Muscle of back (tissue), 13 donors: ENCODE measurements around the gene TMPRSS4. TPM values are rescaled to one million over a fixed set of nuclear protein-coding genes. Genes with fewer than 3 reads are reported as not detected.

Experiments
- DNase-seq, 3 donors: peaks; one replicate each; pipeline versions ENCODE4 v3.0.0 to v3.0.0-alpha.2; 2013
- long read RNA-seq, 9 donors: transcript quantifications; one replicate each; lab custom pipeline, GENCODE V29; 2026
- polyA plus RNA-seq, 10 donors: library from polyadenylated mRNA; unstranded; fragments of 120-200 nt; gene quantifications; one replicate each; pipeline ENCODE4 v1.2.1, GENCODE V29; 2013; ENCODE audit not compliant: insufficient read length in 10 of 10

The TMPRSS4 gene, protein sequence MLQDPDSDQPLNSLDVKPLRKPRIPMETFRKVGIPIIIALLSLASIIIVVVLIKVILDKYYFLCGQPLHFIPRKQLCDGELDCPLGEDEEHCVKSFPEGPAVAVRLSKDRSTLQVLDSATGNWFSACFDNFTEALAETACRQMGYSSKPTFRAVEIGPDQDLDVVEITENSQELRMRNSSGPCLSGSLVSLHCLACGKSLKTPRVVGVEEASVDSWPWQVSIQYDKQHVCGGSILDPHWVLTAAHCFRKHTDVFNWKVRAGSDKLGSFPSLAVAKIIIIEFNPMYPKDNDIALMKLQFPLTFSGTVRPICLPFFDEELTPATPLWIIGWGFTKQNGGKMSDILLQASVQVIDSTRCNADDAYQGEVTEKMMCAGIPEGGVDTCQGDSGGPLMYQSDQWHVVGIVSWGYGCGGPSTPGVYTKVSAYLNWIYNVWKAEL
- 1 to 10 TPM in 1 of 10 donors, under 1 TPM in 9; 0.04 to 1.3 (median 0.14) TPM for polyA plus RNA-seq
- long read RNA-seq, donor 1: 0 reads
- long read RNA-seq, donor 2: 0 reads
- long read RNA-seq, donor 3: 0 reads
- long read RNA-seq, donor 4: 0 reads
- long read RNA-seq, donor 5: 0 reads
- long read RNA-seq, donor 6: 0 reads
- long read RNA-seq, donor 7: 0 reads
- long read RNA-seq, donor 8: 0 reads
- long read RNA-seq, donor 9: 0 reads

- no peak for DNase-seq
Observed at GRCh38 chr11:118076754-118077281, at the start of gene TMPRSS4. TSS of gene TMPRSS4 (plus strand) at chr11:118077078. CDS start at chr11:118077303, 225 bp downstream.

DNA sequence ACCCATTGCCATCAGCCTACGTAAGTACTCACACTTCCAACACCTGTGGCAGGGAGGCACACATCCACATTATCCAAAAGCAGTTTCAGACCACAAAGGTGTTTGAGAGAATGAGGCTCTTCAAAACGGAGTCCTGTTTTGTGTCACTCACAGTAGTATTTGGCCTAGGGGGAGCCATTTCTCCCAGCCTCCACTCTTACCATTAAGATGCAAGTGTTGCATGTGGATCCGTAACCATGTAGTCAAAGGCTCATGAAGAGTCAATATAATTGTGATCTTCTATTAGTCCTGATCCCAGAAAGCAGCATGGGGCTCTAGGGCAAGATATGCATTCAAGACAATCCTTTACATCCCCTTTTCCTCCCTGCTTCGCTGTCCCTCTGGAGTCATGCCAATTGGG lies 49.2 kb upstream of the TMPRSS4 start:
- DNase-seq: no peak

GRCh38 chr11:118028626-118029025 lies 48.3 kb upstream of the TMPRSS4 start:
- no peak for DNase-seq

DNA sequence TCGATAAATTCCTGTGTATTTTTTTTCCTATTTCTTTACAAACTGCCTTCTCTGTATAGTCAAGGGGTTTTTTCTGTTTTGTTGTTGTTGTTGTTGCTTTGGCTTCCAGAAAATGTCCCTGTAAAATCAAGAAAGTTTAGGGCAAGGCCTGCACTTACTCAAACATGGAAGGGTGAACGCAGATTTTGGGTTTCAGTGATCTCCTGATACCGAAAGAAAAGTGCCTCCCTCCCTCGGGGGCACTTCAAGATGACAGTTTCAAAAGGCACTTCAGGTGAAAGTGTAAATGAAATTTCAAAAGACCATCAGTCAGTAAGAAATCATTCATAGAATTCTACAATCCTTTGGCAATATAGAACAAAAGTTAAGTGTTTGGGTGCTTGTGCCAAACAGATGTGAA lies 43.4 kb upstream of the TMPRSS4 start:
- no peak for DNase-seq

DNA sequence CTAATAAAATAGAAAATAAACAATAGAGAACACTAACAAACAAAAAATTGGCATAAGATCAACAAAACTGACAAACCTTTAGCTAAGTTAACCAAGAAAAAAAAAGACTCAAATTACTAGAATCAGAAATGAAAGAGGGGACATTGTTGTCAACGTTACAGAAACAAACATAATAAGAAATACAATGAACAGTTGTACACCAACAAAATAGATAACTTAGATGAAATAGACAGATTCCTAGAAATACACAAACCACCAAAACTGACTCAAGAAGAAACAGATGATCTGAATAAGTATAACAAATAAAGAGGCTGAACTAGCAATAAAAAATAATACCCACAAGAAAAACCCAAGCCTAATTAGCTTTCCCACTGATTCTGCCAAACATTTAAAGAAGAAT lies 34.7 kb upstream of the TMPRSS4 start:
- DNase-seq: no peak

GRCh38 chr11:118042796-118043195 lies 34.1 kb upstream of the TMPRSS4 start:
- peak in 1 of 3 donors; percentile 29 for DNase-seq

GRCh38 chr11:118045191-118045590 lies 31.7 kb upstream of the TMPRSS4 start:
- DNase-seq: no peak

DNA sequence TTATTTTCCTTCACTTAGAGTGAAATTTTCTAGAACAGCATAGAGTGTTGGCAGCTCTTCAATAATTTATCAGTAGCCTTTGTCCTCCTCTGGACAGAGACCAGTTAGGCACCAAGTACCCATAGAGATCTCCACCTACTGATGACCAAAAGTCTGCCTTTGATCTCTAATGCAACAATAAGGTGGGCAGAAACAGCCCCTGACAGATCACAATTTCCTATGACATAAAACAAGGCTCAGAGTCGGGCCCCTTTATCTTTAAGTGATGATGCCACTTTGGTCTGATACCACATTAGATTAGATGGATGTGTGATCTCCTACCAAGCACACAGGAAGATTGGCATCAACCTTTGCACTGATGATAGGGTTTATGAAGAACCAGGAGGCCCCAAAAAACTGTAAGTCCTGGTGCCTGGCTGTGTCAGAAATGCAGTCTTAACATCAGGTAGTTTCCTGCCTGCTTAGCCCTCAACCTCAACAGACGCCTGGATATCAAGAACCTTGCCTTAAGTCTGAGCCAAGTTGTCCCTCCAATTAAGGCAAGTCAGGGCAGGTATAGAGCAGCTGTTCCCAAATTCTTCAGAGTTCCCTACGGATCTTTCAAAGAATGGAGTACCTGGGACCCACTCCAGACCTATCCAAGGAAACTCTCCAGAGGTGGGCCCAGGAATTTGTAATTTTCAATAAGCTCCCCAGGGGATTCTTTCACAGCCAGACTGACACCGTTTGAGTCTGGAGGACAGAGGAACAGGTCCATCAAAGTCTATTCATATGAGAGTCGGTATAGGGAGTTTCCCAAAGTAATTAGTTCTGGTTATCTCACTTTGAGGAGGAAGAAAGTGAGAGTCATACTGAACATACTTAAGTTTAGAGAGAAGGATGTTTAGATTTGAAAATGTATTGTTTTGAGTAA lies 30.6 kb upstream of the TMPRSS4 start:
- DNase-seq: no peak

GRCh38 chr11:118046964-118047700 lies 29.7 kb upstream of the TMPRSS4 start:
- no peak for DNase-seq

- DNase-seq: no peak
Observed at GRCh38 chr11:118047749-118048148, 29.1 kb upstream of the TMPRSS4 start.

DNA sequence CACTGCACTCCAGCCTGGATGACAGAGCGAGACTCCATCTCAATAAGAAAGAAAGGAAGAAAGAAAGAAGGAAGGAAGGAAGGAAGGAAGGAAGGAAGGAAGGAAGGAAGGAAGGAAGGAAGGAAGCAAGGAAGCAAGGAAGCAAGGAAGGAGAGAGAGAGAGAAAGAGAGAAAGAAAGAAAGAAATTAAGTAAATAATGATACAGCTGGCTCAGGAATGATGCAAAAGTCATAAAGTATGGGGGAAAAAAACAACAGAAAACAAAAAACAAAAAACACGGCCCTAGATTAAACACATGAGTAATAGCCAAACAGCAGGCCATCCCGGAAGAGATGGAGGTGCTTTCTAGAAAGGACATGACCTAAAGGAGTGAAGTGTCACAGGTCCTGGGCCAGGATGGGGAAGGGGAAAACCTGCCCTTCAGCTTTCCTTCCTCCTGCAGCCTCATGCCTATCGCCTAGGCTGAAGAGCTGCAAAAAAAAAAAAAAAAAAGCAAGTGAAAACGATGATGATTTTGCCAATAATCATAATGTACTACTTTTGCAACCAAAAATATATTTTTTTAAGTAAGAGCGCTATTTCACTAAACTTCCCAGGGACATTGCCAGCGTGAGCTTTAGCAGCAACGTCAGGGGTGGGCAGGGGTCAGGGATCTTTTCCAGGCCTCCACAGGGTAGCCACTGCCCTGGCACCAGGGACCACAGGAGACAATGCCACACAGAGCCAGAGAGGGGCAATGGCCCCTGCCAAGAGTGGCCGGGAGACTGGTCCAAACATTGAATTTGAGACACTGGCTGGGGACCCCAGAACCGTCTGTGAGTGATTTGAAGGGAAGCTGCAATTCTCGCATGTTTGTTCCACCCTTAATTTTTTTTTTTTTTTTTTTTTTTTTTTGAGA lies 28.2 kb upstream of the TMPRSS4 start:
- no peak for DNase-seq

DNA sequence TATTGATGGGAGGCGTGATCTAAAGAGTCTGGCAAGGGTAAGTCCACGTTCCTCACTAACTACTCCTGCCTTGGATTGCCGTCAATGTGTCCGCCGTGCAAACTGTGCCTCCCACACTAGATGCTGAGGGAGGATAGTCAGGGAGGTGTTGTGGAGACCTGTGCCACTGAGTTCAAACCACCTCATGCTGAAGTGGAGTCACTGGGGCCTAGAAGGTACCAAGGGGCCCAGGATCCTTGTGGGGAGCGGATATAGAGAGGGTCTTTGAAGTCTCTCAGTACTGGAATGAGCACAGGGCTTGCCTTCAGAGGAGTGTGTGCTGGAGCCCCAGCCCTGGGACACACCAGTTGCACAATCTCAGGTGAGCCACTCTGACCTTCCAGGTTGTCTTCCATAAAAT lies 27.1 kb upstream of the TMPRSS4 start:
- DNase-seq: no peak

GRCh38 chr11:118050208-118050891 lies 26.5 kb upstream of the TMPRSS4 start:
- no peak for DNase-seq

GRCh38 chr11:118051136-118051610 lies 25.7 kb upstream of the TMPRSS4 start:
- no peak for DNase-seq

- DNase-seq: peak in 1 of 3 donors; percentile 23
Observed at GRCh38 chr11:118051611-118052461, 25.0 kb upstream of the TMPRSS4 start.

DNA sequence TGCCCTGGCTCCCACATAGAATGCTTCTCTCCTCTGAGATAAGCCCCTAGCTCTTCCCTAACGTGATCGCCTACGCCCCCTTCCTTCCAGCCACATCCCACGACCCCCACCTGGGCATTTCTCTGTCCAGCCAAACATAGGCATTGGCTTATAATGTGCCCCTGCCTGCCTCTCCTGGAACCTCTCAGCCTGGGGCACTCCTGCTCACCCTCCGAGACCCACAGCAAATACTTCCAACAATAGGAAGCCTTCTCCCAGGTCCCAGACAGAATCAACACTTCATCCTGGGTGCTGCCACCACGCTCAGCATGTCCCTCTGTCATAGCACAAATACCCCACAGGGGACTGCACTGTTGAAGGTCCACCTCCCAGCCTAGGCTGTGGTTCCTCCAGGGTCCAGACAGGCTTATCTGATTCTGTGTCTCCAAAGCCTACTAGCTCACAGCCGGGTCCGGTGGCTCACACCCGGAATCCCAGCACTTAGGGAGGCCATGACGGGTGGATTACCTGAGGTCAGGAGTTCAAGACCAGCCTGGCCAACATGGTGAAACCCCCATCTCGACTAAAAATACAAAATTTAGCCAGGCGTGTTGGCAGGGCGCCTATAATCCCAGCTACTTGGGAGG lies 24.2 kb upstream of the TMPRSS4 start:
- DNase-seq: no peak

DNA sequence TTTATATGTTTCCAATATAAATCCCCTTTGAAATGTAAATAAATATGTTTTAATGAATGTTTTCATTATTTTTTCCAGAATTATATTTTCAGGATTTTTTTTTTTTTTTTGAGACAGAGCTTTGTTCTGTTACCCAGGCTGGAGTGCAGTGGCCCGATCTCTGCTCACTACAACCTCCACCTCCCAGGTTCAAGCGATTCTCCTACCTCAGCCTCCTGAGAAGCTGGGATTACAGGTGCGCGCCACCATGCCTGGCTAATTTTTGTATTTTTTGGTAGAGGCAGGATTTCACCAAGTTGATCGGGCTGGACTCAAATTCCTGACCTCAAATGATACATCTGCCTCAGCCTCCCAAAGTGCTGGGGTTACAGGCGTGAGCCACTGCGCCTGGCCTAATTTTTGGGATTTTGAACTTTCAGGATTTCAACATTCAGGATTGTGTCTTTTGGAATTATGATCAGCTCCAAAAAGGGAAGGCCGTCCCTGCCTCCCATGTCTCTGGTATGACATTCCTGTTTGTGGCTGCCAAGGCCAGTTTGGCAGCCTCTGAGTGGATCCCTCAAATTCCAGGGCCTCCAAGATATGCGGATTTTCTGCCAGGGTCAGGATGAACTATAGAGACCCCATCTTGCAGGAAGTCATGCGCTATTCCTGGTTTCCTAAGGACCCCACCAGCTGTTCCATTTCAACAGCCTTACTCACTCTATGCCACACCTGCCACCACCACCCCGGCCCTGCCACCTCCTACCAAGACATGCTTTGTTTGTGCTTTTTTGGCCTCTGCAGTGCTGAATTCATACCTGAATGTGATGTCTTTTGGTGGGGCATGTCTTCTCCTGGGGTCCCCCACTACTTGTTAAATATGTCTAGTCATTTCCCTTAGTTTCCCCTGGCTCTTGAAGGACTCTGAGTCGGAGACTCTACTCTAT lies 21.9 kb upstream of the TMPRSS4 start:
- no peak for DNase-seq
